ENCODE measurements around the gene OR10A3.
A peak's percentile ranks its signal among the peaks of the same experiment; 100 is the strongest.

OR10A3 gene

DNA sequence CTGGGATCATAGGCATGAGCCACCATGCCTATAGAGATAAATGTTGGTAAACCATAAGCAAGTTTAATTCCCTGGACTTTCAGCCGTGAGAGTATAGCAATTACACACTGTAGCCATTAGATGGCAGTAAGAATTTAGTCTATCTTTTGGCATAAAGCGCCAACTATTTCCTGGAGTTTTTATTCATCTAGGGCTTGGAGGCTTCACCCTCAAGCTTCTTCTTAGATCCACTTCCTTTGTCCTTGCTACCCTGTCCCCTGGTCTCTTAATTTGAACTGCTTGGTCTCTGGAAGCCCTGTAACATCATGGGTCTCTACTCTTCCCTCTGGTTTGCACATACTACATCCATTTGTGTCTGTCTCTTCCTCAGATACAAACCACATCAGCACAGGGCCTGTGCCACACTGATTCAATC, 48.7 kb downstream of the OR10A3 start:
- peak; percentile 44 for DNase-seq (ENCODE audit: low spot score)

DNA sequence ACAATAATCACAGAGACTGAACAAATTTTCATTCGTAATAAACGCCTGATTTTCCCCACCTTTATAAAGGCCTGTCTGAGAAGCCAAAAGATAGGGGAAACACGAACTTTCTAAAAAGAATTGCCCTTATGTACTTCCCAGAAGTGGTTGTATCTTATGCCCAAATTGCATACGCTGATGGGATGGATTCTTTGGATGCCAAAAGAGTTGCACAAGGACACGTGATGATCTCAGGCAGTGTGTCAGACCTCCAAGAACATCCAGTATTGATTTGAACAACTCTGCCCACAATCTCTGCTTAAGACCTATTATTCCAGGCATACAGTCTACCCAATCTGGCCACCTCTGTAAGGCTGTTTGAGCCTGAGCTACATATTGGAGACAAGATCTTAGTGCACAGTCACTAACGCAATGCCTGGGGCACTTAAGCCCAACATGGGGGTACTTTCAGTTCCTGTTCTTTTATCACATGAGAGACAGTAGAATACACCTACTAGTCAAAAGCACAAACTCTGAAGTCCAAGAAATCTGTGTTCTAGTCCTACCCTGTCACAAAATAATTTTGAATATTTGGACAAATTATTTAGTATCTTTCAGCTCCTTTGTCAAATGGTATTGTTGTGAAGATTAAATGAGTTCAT, 49.3 kb downstream of the OR10A3 start:
- no peak for DNase-seq (ENCODE audit: low spot score)

DNA sequence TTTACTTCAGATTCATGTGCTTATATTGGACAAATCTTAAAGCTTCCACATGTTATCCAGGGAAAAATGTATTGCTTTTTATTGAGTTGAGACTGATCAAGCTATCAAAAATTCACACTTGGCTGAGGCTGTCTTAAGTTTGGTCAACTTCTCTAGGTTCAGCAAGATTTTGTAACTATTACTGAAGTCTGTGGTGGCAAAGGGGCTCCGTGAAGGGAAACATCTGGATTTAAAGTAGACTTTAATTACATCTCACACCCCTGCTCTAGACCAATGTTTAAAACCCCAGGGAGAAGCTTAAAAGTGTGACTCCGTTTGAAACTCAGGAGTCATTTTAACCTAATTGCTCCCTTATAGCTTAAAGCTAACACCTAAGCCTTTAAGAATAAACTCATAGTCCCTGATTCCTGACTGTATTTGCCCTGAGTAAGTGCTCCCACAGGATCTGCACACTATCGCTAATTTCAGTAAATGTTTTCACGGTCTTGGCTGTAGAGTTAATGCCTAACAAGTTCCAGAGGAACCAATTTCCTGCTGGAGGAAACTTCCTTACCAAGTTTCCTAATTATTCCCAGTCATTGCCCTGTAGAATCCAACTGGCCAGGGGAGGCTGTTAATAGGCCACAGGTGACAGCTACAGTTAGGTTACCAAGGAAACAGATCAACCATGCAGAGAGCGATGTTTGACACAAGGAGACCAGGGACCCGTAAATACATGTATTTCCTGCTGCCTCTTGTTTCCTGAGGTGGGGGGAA, 50.9 kb downstream of the OR10A3 start:
- DNase-seq (ENCODE audit: low spot score), result no peak

DNA sequence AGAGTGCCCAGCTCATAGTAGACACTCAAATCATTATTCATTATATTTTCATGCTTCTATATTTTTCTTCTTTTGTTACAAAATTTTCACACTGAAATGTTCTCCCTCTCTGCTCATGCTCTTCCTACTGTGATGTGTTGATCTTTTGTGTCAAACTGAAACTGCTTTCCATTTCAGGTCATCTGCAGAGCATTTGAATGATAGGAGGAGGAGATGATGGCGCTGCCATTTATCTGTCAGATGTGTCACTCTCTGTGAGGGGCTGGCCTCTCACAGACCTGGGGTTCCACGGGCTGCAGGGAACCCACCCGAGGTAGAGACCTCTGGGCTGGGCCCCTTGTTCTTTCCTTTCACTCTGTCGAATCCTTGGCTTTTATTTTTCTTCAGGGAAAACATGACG, 51.5 kb downstream of the OR10A3 start:
- no peak for DNase-seq (ENCODE audit: low spot score)

Small RNA genes lying within 50 kb of the gene (small RNA-seq; reads per million reads assigned to genes)
- gene COX6CP5, result 0 reads per million in 2 experiments
- gene RNU6-943P, result 0 reads per million in 2 experiments
